A549 (cell line): ENCODE measurements around the gene BOLA1. TPM values are rescaled to one million over a fixed set of nuclear protein-coding genes. Genes with fewer than 3 reads are reported as not detected.

ENCODE experiments used
- ATAC-seq, 2 experiments: fragments of 200-7000 bp in 1 of 2; fragments of >200 bp in 1 of 2; cut with Nextera tagmentation in 1 of 2; cut with Tn5 transposase in 1 of 2; 3 replicates each; pipeline versions ENCODE4 v1.8.0 to v1.9.1; 2018 to 2020; ENCODE audit warnings: mild to moderate bottlenecking in 1 of 2, moderate library complexity in 1 of 2
- CTCF ChIA-PET: fragments of 300-600 bp; sonication (Branson Sonifier 250); formaldehyde crosslinking; extraction: SDS; loops from one replicate; lab custom pipeline; 2021; ENCODE audit warnings: antibody characterized with exemption, inconsistent platforms; lab: Yijun Ruan, JAX
- POLR2A ChIA-PET: fragments of 350-600 bp; formaldehyde crosslinking; extraction: SDS; loops from one replicate; lab custom pipeline; 2021; ENCODE audit warnings: antibody characterized with exemption, inconsistent platforms; lab: Yijun Ruan, JAX
- DNase-seq, 2 experiments: peaks; one replicate each; pipeline versions ENCODE4 v3.0.0 to v3.0.0-alpha.2; 2011 to 2016; ENCODE audit warnings: low read depth in 1 of 2, low spot score in 1 of 2
- FAIRE-seq: peaks from 2 replicates; lab custom pipeline; 2011; peaks lifted over from hg19 to GRCh38; lab: Jason Lieb, UNC
- H3K27ac ChIP-seq, 2 experiments: fragments of >200 bp; sonication (Bioruptor Twin); formaldehyde crosslinking; 3 replicates each; pipeline ENCODE4 v1.5.1; 2016 to 2017
- H3K4me1 ChIP-seq: fragments of >200 bp; sonication (Bioruptor Twin); formaldehyde crosslinking; 3 replicates; pipeline ENCODE4 v1.6.1; 2016
- H3K4me2 ChIP-seq: fragments of >200 bp; sonication (Bioruptor Twin); formaldehyde crosslinking; 3 replicates; pipeline ENCODE4 v1.6.1; 2016
- H3K4me3 ChIP-seq: fragments of >200 bp; sonication (Bioruptor Twin); formaldehyde crosslinking; 3 replicates; pipeline ENCODE4 v1.5.1; 2016
- H3K9me3 ChIP-seq: fragments of >200 bp; sonication (Bioruptor Twin); formaldehyde crosslinking; 3 replicates; pipeline ENCODE4 v1.6.1; 2016
- CBX8 ChIP-seq: fragments of 200-600 bp; sonication (generic); IDR thresholded peaks from 2 replicates; pipeline ENCODE4 v1.6.1; 2016
- EP300 ChIP-seq, 2 experiments: fragments of >200 bp; sonication (Bioruptor Twin); formaldehyde crosslinking; IDR thresholded peaks; 2 replicates in 1 of 2; 3 replicates in 1 of 2; pipeline ENCODE4 v1.6.1; 2016 to 2017
- FOSL2 ChIP-seq, 2 experiments: fragments of 450-650 bp in 1 of 2; fragments of >200 bp in 1 of 2; sonication (Bioruptor Twin) in 1 of 2; formaldehyde crosslinking; IDR thresholded peaks; 2 replicates each; pipeline versions ENCODE4 v1.5.0 to v1.6.1; 2016 to 2020; ENCODE audit warnings: mild to moderate bottlenecking in 1 of 2, moderate library complexity in 1 of 2
- GATA3 ChIP-seq: IDR thresholded peaks from 2 replicates; pipeline ENCODE4 v1.6.1; 2012; ENCODE audit warnings: borderline replicate concordance
- HOXB13 ChIP-seq: fragments of 250-450 bp; sonication (Bioruptor Pico); IDR thresholded peaks from 2 replicates; pipeline ENCODE4 v1.5.0; 2020; ENCODE audit warnings: low read depth, mild to moderate bottlenecking, moderate library complexity
- KDM1A ChIP-seq: fragments of 200-600 bp; sonication (generic); IDR thresholded peaks from 2 replicates; pipeline ENCODE4 v1.6.1; 2016; ENCODE audit warnings: low read depth, mild to moderate bottlenecking
- KDM5A ChIP-seq: fragments of 200-600 bp; sonication (generic); IDR thresholded peaks from 2 replicates; pipeline ENCODE4 v1.6.1; 2016; ENCODE audit warnings: antibody characterized with exemption, mild to moderate bottlenecking
- MAFK ChIP-seq: fragments of 450-650 bp; IDR thresholded peaks from 2 replicates; pipeline ENCODE4 v1.6.1; 2014; ENCODE audit not compliant: partially characterized antibody
- NPAS2 ChIP-seq: fragments of 250-450 bp; sonication (Bioruptor Pico); IDR thresholded peaks from 2 replicates; pipeline ENCODE4 v1.8.0; 2022; ENCODE audit warnings: mild to moderate bottlenecking, moderate library complexity, borderline replicate concordance
- NR3C1 ChIP-seq: fragments of >200 bp; sonication (Bioruptor Twin); formaldehyde crosslinking; IDR thresholded peaks from 3 replicates; pipeline ENCODE4 v1.6.1; 2017
- PBX3 ChIP-seq: IDR thresholded peaks from 2 replicates; pipeline ENCODE4 v1.6.1; 2012
- PHF8 ChIP-seq: fragments of 200-600 bp; sonication (generic); IDR thresholded peaks from 2 replicates; pipeline ENCODE4 v1.6.1; 2016; ENCODE audit warnings: low read depth, mild to moderate bottlenecking, antibody characterized with exemption, moderate library complexity, borderline replicate concordance
- RAD21 ChIP-seq, 2 experiments: fragments of >200 bp in 1 of 2; sonication (Bioruptor Twin) in 1 of 2; formaldehyde crosslinking in 1 of 2; IDR thresholded peaks in 1 of 2; conservative IDR thresholded peaks in 1 of 2; 2 replicates in 1 of 2; 3 replicates in 1 of 2; pipeline ENCODE4 v1.6.1; 2012 to 2018; ENCODE audit warnings: inconsistent platforms in 1 of 2
- RNF2 ChIP-seq: fragments of 200-600 bp; sonication (generic); IDR thresholded peaks from 2 replicates; pipeline ENCODE4 v1.6.1; 2016; ENCODE audit warnings: low read depth, mild to moderate bottlenecking, antibody characterized with exemption, moderate library complexity, borderline replicate concordance
- WGBS: methylation state at CpG from one replicate; pipeline ENCODE4 v1.1.6; 2017; ENCODE audit errors: missing lambda C conversion rate; 5-methylcytosine and 5-hydroxymethylcytosine counted together
- polyA plus RNA-seq, 4 experiments: library from polyadenylated mRNA; depleted of rRNA in 3 of 4; stranded (reverse); fragments of >200 nt; fragmentation: RNase III in 1 of 4; extraction: RNeasy Plus Mini Kit Qiagen cat#74134 plus additional on column Dnase treatment in 1 of 4; gene quantifications; 2 replicates in 3 of 4; 3 replicates in 1 of 4; pipeline ENCODE4 v1.2.3, GENCODE V29; 2011 to 2017
- TF ChIP-seq, protein P1 (sequence below): fragments of >200 bp; sonication (Bioruptor Twin); formaldehyde crosslinking; IDR thresholded peaks from 3 replicates; pipeline ENCODE4 v1.6.1; 2016
- TF ChIP-seq, protein P2 (sequence below): IDR thresholded peaks from 2 replicates; pipeline ENCODE4 v1.6.1; 2012; ENCODE audit warnings: low read depth, borderline replicate concordance
- TF ChIP-seq, protein P3 (sequence below): fragments of >200 bp; sonication (Bioruptor Twin); formaldehyde crosslinking; IDR thresholded peaks from 2 replicates; pipeline ENCODE4 v1.6.1; 2016
- TF ChIP-seq, protein P4 (sequence below): fragments of 250-450 bp; sonication (Bioruptor Pico); IDR thresholded peaks from 2 replicates; pipeline ENCODE4 v1.5.0; 2021; ENCODE audit warnings: mild to moderate bottlenecking, moderate library complexity, borderline replicate concordance

Gene BOLA1
- polyA plus RNA-seq, 2 of the 4 experiments (the other 2 are of a cell fraction) = 25.4 to 27.5 TPM

- 0 out of 2 replicates have a peak, but pooled peaks have one; percentile 45 for TF ChIP-seq PBX3
- TF ChIP-seq KDM5A = peak; percentile 89
- TF ChIP-seq, protein P1, sequence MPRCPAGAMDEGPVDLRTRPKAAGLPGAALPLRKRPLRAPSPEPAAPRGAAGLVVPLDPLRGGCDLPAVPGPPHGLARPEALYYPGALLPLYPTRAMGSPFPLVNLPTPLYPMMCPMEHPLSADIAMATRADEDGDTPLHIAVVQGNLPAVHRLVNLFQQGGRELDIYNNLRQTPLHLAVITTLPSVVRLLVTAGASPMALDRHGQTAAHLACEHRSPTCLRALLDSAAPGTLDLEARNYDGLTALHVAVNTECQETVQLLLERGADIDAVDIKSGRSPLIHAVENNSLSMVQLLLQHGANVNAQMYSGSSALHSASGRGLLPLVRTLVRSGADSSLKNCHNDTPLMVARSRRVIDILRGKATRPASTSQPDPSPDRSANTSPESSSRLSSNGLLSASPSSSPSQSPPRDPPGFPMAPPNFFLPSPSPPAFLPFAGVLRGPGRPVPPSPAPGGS = peak; percentile 93
- TF ChIP-seq, protein P2, sequence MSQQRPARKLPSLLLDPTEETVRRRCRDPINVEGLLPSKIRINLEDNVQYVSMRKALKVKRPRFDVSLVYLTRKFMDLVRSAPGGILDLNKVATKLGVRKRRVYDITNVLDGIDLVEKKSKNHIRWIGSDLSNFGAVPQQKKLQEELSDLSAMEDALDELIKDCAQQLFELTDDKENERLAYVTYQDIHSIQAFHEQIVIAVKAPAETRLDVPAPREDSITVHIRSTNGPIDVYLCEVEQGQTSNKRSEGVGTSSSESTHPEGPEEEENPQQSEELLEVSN = peak; percentile 58; the same call in 1 of the 2 replicates
- TF ChIP-seq RNF2 = no peak
- TF ChIP-seq, all 56 proteins: peak for 14
These were observed 28.4 kb downstream of the BOLA1 start, which contains the start of gene SF3B4 (continued) for GRCh38 chr1:149927563-149928400.

GRCh38 chr1:149928401-149928724 lies 29.0 kb downstream of the BOLA1 start:
- Histone ChIP-seq H3K4me3 (peak overlapping the region; percentile 87), H3K9me3 (no peaks in the 10 kb centered on the region), H3K4me1 (peaks cover 24% of the 10 kb centered on the region), H3K4me2 (peak overlapping the region; percentile 79), H3K27ac (peak overlapping the region; percentile 92 to 99)
- ChIA-PET POLR2A (interaction anchor here (0.6 to 2.9 kb wide), 7 partner anchors 9 to 259 kb away, joined by 3 to 28 read pairs (median 6); partner anchors contain the start of genes BOLA1 and MTMR11), CTCF (interaction anchor here (1.4 to 2.3 kb wide), 3 partner anchors 9 to 259 kb away, joined by 4 to 10 read pairs (median 7); a partner anchor contains a TSS)
- no peak for TF ChIP-seq MAFK
- no peak for TF ChIP-seq CBX8
- no peak for TF ChIP-seq RAD21 (conservative IDR thresholded peaks at IDR 0.05 in 1 of 2, IDR thresholded peaks at IDR 0.05 in 1 of 2)
- TF ChIP-seq, protein P3, sequence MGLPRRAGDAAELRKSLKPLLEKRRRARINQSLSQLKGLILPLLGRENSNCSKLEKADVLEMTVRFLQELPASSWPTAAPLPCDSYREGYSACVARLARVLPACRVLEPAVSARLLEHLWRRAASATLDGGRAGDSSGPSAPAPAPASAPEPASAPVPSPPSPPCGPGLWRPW = no peak
- no peak for TF ChIP-seq NPAS2 (CRISPR knock-in tag)
- no peak for TF ChIP-seq PHF8
- no peak for TF ChIP-seq NR3C1
- TF ChIP-seq EP300 (IDR thresholded peaks at IDR 0.05) = no peak
- TF ChIP-seq FOSL2 (IDR thresholded peaks at IDR 0.05) = no peak
- TF ChIP-seq FOSL2 (CRISPR knock-in tag; IDR thresholded peaks at IDR 0.05) = no peak
- TF ChIP-seq, protein P4, sequence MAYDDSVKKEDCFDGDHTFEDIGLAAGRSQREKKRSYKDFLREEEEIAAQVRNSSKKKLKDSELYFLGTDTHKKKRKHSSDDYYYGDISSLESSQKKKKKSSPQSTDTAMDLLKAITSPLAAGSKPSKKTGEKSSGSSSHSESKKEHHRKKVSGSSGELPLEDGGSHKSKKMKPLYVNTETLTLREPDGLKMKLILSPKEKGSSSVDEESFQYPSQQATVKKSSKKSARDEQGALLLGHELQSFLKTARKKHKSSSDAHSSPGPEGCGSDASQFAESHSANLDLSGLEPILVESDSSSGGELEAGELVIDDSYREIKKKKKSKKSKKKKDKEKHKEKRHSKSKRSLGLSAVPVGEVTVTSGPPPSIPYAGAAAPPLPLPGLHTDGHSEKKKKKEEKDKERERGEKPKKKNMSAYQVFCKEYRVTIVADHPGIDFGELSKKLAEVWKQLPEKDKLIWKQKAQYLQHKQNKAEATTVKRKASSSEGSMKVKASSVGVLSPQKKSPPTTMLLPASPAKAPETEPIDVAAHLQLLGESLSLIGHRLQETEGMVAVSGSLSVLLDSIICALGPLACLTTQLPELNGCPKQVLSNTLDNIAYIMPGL (CRISPR knock-in tag) = no peak
- no peak for TF ChIP-seq KDM1A
- TF ChIP-seq HOXB13 (CRISPR knock-in tag) = no peak
- no peak for TF ChIP-seq GATA3
- TF ChIP-seq, protein P1 = no peak
- no peak for FAIRE-seq
- ATAC-seq = no peak
- DNase-seq = no peak
- WGBS = 15% methylated on average over 1 of the region's 1 CpG
